Psoas muscle (tissue), 8 donors: ENCODE measurements around the gene RASGRP4. TPM values are rescaled to one million over a fixed set of nuclear protein-coding genes. Genes with fewer than 3 reads are reported as not detected.
A peak's percentile ranks its signal among the peaks of the same experiment; 100 is the strongest.

Experiments
- ATAC-seq, 4 donors: fragments of 200-7000 bp; cut with Tn5 transposase; one replicate each; pipeline ENCODE4 v1.9.1; 2020; ENCODE audit warnings: moderate library complexity in 3 of 4, mild to moderate bottlenecking in 2 of 4
- DNase-seq, 2 donors: peaks; one replicate each; pipeline ENCODE4 v3.0.0-alpha.2; 2020
- H3K27ac ChIP-seq: fragments of 200-600 bp; one replicate; pipeline ENCODE4 v1.8.0; 2022
- H3K27me3 ChIP-seq, 3 donors: fragments of 200-600 bp in 1 of 3; one replicate each; pipeline versions ENCODE4 v1.6.1 to v1.8.0; 2013 to 2022; ENCODE audit warnings: low read length in 2 of 3, mild to moderate bottlenecking in 2 of 3, moderate library complexity in 1 of 3; ENCODE audit not compliant: insufficient read depth in 3 of 3
- H3K36me3 ChIP-seq, 2 donors: fragments of 200-600 bp in 1 of 2; one replicate each; pipeline versions ENCODE4 v1.6.1 to v1.8.0; 2013 to 2022; ENCODE audit warnings: low read depth in 1 of 2, mild to moderate bottlenecking in 1 of 2, moderate library complexity in 1 of 2; ENCODE audit not compliant: insufficient read depth in 1 of 2
- H3K4me1 ChIP-seq: fragments of 200-600 bp; one replicate; pipeline ENCODE4 v1.8.0; 2022
- H3K4me3 ChIP-seq: fragments of 200-600 bp; one replicate; pipeline ENCODE4 v1.8.0; 2022; ENCODE audit warnings: mild to moderate bottlenecking
- H3K9me3 ChIP-seq: fragments of 200-600 bp; one replicate; pipeline ENCODE4 v1.8.0; 2022
- CTCF ChIP-seq: fragments of 200-600 bp; IDR thresholded peaks from one replicate; pipeline ENCODE4 v1.8.0; 2022; ENCODE audit warnings: antibody characterized with exemption
- WGBS, 3 donors: extraction: QIAGEN DNeasy Blood & Tissue Kit; methylation state at CpG; one replicate each; pipeline versions ENCODE4 v1.1.6 to v1.1.7; 2013; 5-methylcytosine and 5-hydroxymethylcytosine counted together
- intact Hi-C, 2 donors: fragments of 100-400 bp; cut with DNase I; formaldehyde crosslinking; loops; one replicate each; pipeline versions ENCODE4 v1.11.0 to v1.14.2; 2022
- polyA plus RNA-seq, 3 donors: library from polyadenylated mRNA; stranded (reverse); fragments of 200-250 nt; gene quantifications; one replicate each; pipeline ENCODE4 v1.2.3, GENCODE V29; 2013
- total RNA-seq, 4 donors: library from RNA; stranded (reverse); fragmentation: NEBNext Ultra II Directional in 2 of 4; extraction: Animal tissue kit (Norgen Biotek cat#: 25700) in 2 of 4; gene quantifications; one replicate each; pipeline versions ENCODE4 v1.2.1 to v1.2.4, GENCODE V29; 2021 to 2023
- donor health status: healthy with polysubstance abuse.
- donor health status: DM: no; HTN: no; CAD: no; lungs with moderate emphysema.
- donor health status: Bipolar disorder and iron deficiency.
- donor health status: healthy.
- donor health status: DM: yes; HTN: yes; CAD: no.
- donor health status: DM: no; HTN: no; CAD: no.
- donor health status: DM: no; HTN: no; CAD: no.
- donor health status: DM: yes; HTN: yes; CAD: no.

The RASGRP4 gene
- total and polyA plus RNA-seq, 7 donors: 0.17 to 2.0 (median 0.44) TPM

- no peak for TF ChIP-seq CTCF
- Histone ChIP-seq H3K9me3 (no peaks in the 10 kb centered on the region), H3K27me3 (no peaks in the 10 kb centered on the region), H3K27ac (peak within 1 kb of the TSS; percentile 99), H3K36me3 (peaks cover 5 to 34% of the 10 kb centered on the region in 2 donors), H3K4me1 (peaks cover 28% of the 10 kb centered on the region), H3K4me3 (peak within 1 kb of the TSS; percentile 94)
- DNase-seq: peak; percentile 99
- peak; percentile 86 to 93 (median 90) for ATAC-seq
- intact Hi-C loops: no loop called here
- 0 to 1% (median 1%) methylated on average over 65 of the region's 65 CpGs for WGBS, 3 donors
These were observed 51.5 kb downstream of the RASGRP4 start, which contains the start of gene PSMD8 for GRCh38 chr19:38374332-38375097. PSMD8 (plus strand) TSS chr19:38374571; CDS start chr19:38374602, 31 bp downstream.

- intact Hi-C loops: loop anchor here in 1 of 2 donors (2.0 kb wide), 1 partner anchor 37 kb away; no protein-coding TSS in a partner anchor
- WGBS, 3 donors: 50 to 64% (median 53%) methylated on average over 6 of the region's 6 CpGs
- Histone ChIP-seq H3K4me1 (peaks cover 28% of the 10 kb centered on the region), H3K27ac (peak overlapping the region; percentile 99), H3K4me3 (peak overlapping the region; percentile 94), H3K36me3 (peaks cover under 1 to 28% of the 10 kb centered on the region in 2 donors), H3K27me3 (no peaks in the 10 kb centered on the region), H3K9me3 (no peaks in the 10 kb centered on the region)
- DNase-seq (no peak), ATAC-seq (no peak)
- TF ChIP-seq CTCF: no peak
These were observed 52.1 kb downstream of the RASGRP4 start for GRCh38 chr19:38373907-38374331.

- H3K4me3 ChIP-seq: no peak overlapping the region
- 66 to 69% (median 67%) methylated on average over 6 of the region's 6 CpGs for WGBS, 3 donors
- no peak for DNase-seq
- H3K36me3 ChIP-seq: no peaks in the 10 kb centered on the region
- no peak for ATAC-seq
- intact Hi-C loops: loop anchor here in 1 of 2 donors (2.0 kb wide), 1 partner anchor 32 kb away; no protein-coding TSS in a partner anchor
- peaks cover 0 to 5% (median 2%) of the 10 kb centered on the region in 3 donors for H3K27me3 ChIP-seq
- TF ChIP-seq CTCF: no peak
- H3K27ac ChIP-seq: no peak overlapping the region
- peaks cover 8% of the 10 kb centered on the region for H3K4me1 ChIP-seq
- H3K9me3 ChIP-seq: no peaks in the 10 kb centered on the region
These were observed 54.9 kb downstream of the RASGRP4 start for GRCh38 chr19:38371081-38371480.

GRCh38 chr19:38370299-38370698 is 55.7 kb downstream of the RASGRP4 start:
- WGBS, 3 donors: 66 to 72% (median 71%) methylated on average over 12 of the region's 12 CpGs
- Histone ChIP-seq H3K36me3 (no peaks in the 10 kb centered on the region), H3K27me3 (peaks cover 0 to 7% (median 2%) of the 10 kb centered on the region in 3 donors), H3K4me3 (no peak overlapping the region), H3K4me1 (peaks cover 5% of the 10 kb centered on the region), H3K27ac (no peak overlapping the region), H3K9me3 (no peaks in the 10 kb centered on the region)
- no peak for DNase-seq
- ATAC-seq: no peak
- no peak for TF ChIP-seq CTCF
- intact Hi-C loops: loop anchor here in 1 of 2 donors (2.0 kb wide), 1 partner anchor 31 kb away; no protein-coding TSS in a partner anchor
